CD4-positive, alpha-beta T cell treated with Interleukin-10 for 1 hour (primary cell): ENCODE results near the gene ADAMTS13.

ENCODE experiments used
- DNase-seq: peaks from one replicate; pipeline ENCODE4 v3.0.0-alpha.2; 2020

Gene ADAMTS13

GRCh38 chr9:133493428-133493827 is 71.3 kb downstream of the ADAMTS13 start:
- no peak for DNase-seq

- DNase-seq, result no peak
Observed at GRCh38 chr9:133493845-133494540, 71.8 kb downstream of the ADAMTS13 start.

DNA sequence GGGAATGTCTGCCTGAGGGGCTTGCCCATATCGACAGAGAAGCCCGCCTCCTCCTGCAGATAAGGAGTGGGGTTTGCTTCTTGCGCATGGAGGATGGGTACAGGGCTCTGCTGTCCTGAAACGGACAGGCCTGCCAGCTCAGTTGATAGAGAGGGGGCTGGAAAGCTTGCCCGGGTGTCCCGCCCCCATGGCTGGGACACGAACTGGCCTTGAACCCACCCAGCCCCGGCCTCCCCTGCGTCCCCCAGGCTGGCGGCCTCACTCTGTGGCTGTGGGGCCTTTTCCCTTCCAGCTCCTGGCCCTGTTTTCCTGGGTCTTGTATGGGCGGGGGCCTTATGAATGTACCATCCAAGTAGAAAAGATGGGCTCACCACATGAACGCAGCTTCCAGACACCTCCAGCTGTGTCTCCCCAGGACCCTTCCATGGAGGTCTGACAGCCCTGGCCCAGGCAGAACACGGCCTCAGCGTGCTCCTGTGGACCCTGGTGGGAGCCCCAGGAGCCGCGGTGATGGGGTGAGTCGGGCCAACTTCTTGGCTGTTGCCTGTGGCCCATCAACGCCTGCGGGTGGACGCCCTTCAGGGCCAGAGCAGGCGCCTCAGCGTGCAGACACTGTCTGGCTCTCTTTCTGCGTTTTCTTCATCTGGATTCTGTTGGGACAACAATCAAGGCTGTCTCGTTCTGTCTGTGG is 72.6 kb downstream of the ADAMTS13 start:
- DNase-seq, result no peak

GRCh38 chr9:133495327-133496293 is 73.4 kb downstream of the ADAMTS13 start:
- no peak for DNase-seq

DNA sequence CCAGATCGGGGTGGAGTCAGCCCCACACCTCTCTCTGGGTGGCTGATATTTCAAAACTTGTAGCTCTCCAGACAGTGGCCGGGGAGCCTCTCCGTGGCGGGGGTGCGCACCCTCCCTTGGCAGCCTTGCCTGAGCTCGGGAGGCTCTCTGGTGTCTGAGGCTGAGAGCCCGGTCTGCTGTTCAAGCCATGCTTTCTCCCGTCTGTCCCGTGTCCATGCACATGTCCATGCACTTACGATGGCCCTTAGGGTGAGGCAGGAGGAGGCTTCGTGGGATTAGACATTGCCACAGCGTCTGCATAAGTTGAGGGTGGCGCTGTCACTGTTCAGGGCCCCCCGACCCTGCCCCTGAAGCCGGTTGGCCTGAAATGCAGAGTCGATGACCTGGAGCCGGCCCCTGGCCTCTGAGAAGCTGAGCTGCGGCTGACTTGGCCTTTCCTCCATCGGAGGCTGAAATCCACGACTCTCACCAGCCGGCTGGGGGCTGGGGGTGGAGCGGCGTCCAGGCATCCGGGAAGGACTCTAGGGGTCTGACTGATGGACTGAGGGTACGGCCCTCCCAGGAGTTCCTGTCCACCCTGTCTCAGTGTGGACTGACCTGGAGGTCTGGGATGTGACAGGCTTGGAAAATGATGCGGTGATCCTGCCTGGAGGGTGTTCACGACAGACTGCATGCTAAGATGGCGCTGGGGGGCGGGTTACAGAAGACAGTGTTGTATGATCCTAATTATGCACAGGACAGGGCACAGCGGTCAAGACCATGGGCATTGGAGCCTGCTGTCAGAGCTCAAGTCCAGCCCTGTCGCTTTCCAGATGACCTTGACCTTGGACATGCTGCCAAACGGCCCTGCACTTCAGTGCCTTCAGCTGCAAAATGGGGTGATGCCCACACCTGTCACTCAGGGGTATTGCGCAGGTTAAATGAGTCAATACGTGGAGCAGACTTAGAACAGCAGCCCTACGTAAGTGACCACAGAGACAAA is 75.0 kb downstream of the ADAMTS13 start:
- no peak for DNase-seq

DNA sequence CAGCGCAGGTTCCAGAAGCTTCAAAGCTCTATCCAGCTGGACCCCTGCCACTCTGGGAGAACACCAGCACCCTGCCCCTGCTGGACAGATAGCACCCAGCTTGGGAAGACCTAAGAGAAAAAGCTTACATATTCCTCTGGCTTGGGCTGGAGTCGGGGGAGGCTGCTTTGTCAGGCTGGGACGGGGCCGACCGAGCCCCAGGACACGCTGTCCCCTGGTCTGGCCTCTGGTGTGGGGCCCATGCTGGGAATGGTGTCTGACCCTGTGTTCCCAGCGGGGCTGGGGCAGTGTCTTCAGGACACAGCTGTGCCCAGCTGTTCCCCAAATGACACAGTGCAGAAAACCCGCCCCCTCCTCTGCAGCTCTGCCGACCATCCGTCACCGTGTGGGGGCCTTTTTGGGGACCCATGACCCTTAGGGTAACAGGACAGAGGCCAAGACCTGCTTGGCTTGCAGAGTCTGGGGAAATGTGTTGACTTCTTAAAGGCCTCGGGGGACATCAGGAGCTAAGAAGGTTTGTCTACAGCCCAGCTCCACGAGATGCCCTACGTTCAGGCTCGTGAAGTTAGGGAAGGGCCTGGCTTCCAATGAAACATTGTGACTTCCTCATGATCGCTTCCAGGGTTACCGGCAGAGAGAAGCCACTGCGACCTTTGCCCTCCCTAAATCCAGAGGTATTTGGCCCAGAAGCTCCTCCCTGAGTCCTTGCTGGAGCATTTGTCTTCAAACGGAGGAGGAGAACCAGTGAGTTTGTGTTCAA is 77.1 kb downstream of the ADAMTS13 start:
- no peak for DNase-seq

DNA sequence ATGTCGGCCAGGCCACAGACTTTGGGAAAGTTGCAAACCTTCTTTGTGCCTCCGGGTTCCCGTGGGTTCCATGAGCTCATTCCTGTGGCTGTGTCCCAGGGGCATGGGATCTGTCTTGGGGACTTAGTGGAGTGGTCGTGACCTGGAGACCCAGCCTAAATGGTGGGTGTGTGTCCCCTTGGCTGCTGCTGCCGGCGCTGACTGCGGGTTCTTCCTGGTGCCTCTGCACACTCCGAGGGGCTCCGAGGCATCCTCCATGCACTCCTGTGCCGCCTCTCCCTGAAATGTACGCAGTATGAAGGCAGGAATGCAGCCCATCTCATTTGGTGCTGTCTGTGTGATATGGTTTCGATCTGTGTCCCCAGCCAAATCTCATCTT is 77.7 kb downstream of the ADAMTS13 start:
- DNase-seq, result no peak

- no peak for DNase-seq
Observed at GRCh38 chr9:133502112-133502511, 79.9 kb downstream of the ADAMTS13 start.

- DNase-seq, result no peak
Observed at GRCh38 chr9:133505186-133505830, 83.1 kb downstream of the ADAMTS13 start.

DNA sequence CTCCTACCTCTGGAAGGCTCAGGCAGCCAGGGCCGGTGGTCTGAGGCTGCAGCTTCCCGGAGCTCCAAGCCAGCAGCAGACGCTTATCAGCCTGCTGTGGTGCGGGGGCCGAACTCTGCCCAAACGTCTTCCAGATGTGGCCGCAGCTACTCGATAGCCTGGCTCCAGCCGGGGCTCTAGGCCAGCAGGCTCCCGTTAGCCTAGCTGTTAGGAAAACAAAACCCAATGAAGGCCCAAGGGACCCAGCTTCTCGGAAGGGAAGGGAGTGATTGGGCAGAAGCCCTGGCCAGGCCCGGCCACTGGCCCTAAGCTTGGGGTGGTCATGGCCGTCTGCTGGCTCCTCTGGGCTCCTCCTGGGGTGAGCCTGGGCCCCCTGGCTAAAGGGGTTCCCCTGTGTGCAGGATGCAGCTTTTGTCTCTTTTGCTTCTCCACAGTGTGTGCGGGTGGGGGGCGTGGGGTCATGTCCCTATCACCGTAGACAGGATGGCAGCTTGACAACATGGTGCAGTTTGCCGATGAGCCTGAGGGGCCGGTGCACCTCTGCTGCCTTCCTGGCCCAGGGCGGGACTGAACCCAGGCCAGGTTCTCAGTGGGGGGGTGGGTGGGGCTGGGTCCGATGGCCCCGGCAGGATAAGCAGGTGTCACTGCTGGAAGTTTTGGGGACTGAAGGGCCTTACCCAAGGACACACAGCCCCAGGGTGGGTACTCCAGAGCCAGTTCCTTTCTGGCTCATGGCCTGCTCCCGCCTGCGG is 83.9 kb downstream of the ADAMTS13 start:
- DNase-seq, result no peak

- DNase-seq, result no peak
Observed at GRCh38 chr9:133506653-133507038, 84.5 kb downstream of the ADAMTS13 start.

- DNase-seq, result no peak
Observed at GRCh38 chr9:133507246-133507965, 85.2 kb downstream of the ADAMTS13 start.

- no peak for DNase-seq
Observed at GRCh38 chr9:133508046-133508445, 85.9 kb downstream of the ADAMTS13 start.
